Measurements from ENCODE around the gene HES4. TPM values are rescaled to one million over a fixed set of nuclear protein-coding genes. Genes with fewer than 3 reads are reported as not detected.

The HES4 gene
- total RNA-seq, 1 experiment from 2014 or later, result 145 TPM

DNA sequence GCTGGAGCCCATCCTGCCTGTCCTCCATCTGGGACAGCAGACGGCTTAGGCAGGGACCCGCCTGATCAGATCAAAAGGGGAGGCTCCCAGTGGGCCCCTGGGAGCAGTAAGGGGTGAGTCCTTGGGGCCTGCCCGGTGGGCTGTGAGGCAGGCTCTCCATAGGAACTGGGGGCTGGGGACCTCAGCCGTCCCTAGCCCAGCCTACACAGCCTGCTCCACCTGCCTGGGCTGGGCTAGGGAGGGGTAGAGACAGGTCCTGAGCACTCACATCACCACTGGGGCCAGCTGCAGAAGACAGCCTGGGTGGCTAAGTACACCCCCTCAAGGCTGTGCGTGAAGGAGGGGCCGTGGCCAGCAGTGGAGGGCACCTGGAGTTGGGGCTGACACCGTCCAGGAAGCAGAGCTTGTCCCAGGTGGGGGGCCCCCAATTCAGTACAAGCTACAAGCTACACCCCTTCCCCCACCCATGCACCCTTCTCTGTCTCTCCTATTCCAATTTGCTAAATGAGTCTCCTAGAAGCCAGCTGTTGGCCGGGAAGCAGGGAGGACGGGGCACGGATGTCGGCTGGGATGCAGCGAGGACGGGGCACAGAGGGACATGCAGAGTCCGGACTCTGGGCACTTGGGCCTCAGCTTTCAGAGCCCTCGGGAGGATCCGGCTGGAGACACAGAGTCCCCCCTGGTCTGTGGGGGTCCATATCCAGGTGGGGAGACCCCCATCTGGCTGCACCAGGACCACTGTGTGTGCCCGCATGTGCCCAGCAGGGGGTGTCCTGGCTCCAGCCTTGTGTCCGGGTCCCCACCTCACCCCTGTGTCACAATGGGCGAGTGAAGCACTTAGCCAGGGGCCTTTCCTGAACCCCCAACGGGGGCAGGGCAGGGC, 15.1 kb upstream of the HES4 start (continued):
- TF ChIP-seq, protein P1, sequence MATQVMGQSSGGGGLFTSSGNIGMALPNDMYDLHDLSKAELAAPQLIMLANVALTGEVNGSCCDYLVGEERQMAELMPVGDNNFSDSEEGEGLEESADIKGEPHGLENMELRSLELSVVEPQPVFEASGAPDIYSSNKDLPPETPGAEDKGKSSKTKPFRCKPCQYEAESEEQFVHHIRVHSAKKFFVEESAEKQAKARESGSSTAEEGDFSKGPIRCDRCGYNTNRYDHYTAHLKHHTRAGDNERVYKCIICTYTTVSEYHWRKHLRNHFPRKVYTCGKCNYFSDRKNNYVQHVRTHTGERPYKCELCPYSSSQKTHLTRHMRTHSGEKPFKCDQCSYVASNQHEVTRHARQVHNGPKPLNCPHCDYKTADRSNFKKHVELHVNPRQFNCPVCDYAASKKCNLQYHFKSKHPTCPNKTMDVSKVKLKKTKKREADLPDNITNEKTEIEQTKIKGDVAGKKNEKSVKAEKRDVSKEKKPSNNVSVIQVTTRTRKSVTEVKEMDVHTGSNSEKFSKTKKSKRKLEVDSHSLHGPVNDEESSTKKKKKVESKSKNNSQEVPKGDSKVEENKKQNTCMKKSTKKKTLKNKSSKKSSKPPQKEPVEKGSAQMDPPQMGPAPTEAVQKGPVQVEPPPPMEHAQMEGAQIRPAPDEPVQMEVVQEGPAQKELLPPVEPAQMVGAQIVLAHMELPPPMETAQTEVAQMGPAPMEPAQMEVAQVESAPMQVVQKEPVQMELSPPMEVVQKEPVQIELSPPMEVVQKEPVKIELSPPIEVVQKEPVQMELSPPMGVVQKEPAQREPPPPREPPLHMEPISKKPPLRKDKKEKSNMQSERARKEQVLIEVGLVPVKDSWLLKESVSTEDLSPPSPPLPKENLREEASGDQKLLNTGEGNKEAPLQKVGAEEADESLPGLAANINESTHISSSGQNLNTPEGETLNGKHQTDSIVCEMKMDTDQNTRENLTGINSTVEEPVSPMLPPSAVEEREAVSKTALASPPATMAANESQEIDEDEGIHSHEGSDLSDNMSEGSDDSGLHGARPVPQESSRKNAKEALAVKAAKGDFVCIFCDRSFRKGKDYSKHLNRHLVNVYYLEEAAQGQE (IDR thresholded peaks at IDR 0.05; ENCODE audit: low read depth), result no peak
- no peak for TF ChIP-seq EZH2phosphoT487 (IDR thresholded peaks at IDR 0.05; ENCODE audit: borderline replicate concordance)
- TF ChIP-seq ATF3 (IDR thresholded peaks at IDR 0.05), result no peak
- no peak for TF ChIP-seq RAD21 (IDR thresholded peaks at IDR 0.05; ENCODE audit: low read depth)
- TF ChIP-seq TCF7L2 (IDR thresholded peaks at IDR 0.05; ENCODE audit: borderline replicate concordance, extremely low read depth, insufficient read depth, insufficient read length), result no peak
- no peak for TF ChIP-seq EZH2 (IDR thresholded peaks at IDR 0.05)
- no peak for TF ChIP-seq JUND (IDR thresholded peaks at IDR 0.05)
- no peak for TF ChIP-seq CEBPB (IDR thresholded peaks at IDR 0.05; ENCODE audit: low read depth)
- no peak for TF ChIP-seq ELF1 (IDR thresholded peaks at IDR 0.05; ENCODE audit: borderline replicate concordance, low read depth)
- TF ChIP-seq CBX3 (IDR thresholded peaks at IDR 0.05; ENCODE audit: low read depth), result no peak

Data from HCT116 (cell line).